Measurements from ENCODE around the gene RAB40A.

DNA sequence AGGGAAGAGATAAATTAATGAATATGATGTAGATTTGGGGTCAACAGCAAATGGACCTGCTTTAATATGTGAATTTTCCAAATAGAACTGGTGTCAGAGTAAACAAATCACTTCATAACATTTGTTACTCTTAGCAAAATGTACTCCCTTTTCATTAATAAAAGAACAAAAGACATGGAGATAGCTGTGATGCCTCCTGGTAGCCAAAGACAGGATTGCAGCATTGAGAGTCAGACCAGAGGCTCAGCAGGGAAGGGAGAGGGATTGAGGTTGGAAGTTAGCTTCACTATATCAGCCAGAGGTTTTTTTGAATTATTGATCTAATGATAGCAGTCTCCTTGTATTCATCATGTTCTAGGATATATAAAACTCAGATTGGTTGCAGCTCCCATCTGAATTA is 17.4 kb upstream of the RAB40A start:
- TF ChIP-seq, protein P1, sequence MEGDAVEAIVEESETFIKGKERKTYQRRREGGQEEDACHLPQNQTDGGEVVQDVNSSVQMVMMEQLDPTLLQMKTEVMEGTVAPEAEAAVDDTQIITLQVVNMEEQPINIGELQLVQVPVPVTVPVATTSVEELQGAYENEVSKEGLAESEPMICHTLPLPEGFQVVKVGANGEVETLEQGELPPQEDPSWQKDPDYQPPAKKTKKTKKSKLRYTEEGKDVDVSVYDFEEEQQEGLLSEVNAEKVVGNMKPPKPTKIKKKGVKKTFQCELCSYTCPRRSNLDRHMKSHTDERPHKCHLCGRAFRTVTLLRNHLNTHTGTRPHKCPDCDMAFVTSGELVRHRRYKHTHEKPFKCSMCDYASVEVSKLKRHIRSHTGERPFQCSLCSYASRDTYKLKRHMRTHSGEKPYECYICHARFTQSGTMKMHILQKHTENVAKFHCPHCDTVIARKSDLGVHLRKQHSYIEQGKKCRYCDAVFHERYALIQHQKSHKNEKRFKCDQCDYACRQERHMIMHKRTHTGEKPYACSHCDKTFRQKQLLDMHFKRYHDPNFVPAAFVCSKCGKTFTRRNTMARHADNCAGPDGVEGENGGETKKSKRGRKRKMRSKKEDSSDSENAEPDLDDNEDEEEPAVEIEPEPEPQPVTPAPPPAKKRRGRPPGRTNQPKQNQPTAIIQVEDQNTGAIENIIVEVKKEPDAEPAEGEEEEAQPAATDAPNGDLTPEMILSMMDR (conservative IDR thresholded peaks at IDR 0.05; ENCODE audit: low read depth, low read length), result no peak
- TF ChIP-seq EZH2 (IDR thresholded peaks at IDR 0.05; ENCODE audit: low read length, unreplicated experiment) (no peak), EZH2phosphoT487 (IDR thresholded peaks at IDR 0.05; ENCODE audit: borderline replicate concordance, low read length) (no peak)
